Activated naive CD8-positive, alpha-beta T cell treated with anti-CD3 and anti-CD28 coated beads for 36 hours (primary cell): ENCODE data around the gene MRPS27. TPM values are rescaled to one million over a fixed set of nuclear protein-coding genes. Genes with fewer than 3 reads are reported as not detected.

Experiments used
- DNase-seq: peaks from one replicate; pipeline ENCODE4 v3.0.0; 2021
- H3K27ac Mint-ChIP-seq: one replicate; pipeline ENCODE4 v1.8.0; 2022; ENCODE audit warnings: mild to moderate bottlenecking, moderate library complexity, mixed read lengths
- H3K27me3 Mint-ChIP-seq: one replicate; pipeline ENCODE4 v1.8.0; 2022; ENCODE audit warnings: mild to moderate bottlenecking, mixed read lengths
- H3K36me3 Mint-ChIP-seq: one replicate; pipeline ENCODE4 v1.8.0; 2021; ENCODE audit warnings: mild to moderate bottlenecking, mixed read lengths
- H3K4me1 Mint-ChIP-seq: one replicate; pipeline ENCODE4 v1.8.0; 2021; ENCODE audit warnings: mixed read lengths
- H3K4me3 Mint-ChIP-seq: one replicate; pipeline ENCODE4 v1.8.0; 2022; ENCODE audit warnings: mild to moderate bottlenecking, moderate library complexity, mixed read lengths
- H3K9me3 Mint-ChIP-seq: one replicate; pipeline ENCODE4 v1.8.0; 2022; ENCODE audit warnings: mixed read lengths
- total RNA-seq, 2 experiments: library from RNA; stranded (reverse); gene quantifications; one replicate each; pipeline ENCODE4 v1.2.3, GENCODE V29; 2021

MRPS27 gene
- total RNA-seq, 2 experiments from 2014 or later = 102 TPM

DNA sequence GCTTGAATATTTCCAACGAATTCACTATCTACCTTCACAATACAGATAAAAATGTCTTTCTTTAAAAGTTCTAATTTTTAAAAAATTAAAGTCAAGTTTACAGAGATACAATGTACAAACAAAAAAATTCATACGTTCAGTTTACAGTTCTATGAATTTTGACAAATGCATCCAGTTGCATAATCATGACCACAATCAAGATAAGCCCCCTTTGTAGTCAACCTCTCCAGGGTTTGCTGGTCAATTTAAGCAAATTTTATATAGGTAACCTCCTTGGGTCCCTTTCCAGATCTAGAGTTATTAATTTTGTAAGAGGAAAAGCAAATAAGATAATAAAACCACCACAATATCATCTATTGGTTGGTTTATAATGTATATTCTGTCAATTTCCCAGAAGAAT is 76.3 kb downstream of the MRPS27 start:
- Mint-ChIP-seq H3K27ac (no peak overlapping the region), H3K36me3 (peaks cover 23% of the 10 kb centered on the region), H3K9me3 (no peaks in the 10 kb centered on the region), H3K4me3 (no peak overlapping the region), H3K4me1 (peaks cover 24% of the 10 kb centered on the region), H3K27me3 (no peaks in the 10 kb centered on the region)
- no peak for DNase-seq

DNA sequence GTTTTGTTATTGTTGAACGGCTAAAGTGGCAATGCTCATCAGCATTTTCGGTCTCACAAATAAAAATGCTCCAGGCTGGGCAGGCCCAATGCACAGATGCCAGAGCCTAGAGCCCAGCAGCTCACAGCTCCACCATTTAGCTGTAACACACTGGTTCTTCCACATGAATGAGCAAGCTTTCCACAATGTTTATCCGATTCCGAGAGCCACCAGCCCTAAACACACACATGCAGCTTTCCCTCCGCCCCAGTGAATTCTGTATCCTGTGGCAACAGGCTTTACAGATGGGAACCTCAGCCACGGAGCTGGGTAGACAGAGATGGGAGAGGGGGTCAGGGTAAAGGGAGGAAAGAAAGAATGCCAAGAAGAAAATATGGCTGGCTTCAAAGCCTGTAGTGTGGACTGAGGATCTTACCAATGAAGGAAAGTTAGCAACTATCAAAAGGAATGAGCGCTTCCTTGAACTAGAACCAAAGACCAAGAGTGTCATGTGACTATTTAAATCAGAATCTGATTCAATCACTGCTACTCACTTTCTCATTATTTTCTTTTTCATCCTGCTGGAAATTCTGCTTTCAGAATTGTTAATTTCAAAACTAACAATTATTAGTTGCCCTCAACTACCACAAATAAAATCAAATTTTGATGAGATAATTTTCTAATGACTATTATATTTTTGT is 77.1 kb downstream of the MRPS27 start:
- H3K4me1 Mint-ChIP-seq = peaks cover 24% of the 10 kb centered on the region
- no peaks in the 10 kb centered on the region for H3K27me3 Mint-ChIP-seq
- no peak overlapping the region for H3K27ac Mint-ChIP-seq
- DNase-seq = no peak
- no peaks in the 10 kb centered on the region for H3K9me3 Mint-ChIP-seq
- H3K36me3 Mint-ChIP-seq = peaks cover 30% of the 10 kb centered on the region
- no peak overlapping the region for H3K4me3 Mint-ChIP-seq

DNA sequence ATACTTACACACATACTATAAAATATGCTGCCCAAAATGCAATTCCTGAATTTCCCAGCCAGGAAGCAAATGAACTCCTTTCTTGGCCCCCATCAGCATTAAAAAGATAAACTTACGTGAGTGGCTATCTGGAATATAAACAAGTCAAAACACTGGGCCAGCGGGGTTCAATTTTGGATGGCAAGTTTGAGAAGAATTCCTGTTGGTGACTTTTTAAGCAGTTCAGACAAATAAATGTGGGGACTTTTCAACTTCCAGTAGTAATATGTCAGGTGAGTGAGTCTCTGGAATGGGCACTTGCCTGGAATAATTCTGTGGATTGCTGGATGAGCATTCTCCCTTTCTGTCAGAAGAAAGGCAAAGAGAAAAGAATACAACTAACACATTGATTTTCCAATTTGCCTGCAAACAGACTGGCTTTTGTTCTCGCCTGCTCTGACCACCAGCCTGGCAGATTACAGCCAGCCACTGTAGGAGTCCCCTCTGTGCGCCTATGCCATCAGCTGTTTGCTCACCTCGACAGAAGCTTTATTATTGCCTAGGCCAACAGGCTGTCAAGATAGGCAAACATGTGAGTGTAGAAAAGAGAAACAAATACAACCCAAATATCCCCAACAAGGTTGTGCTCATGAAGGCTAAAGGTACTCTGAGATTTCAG is 78.6 kb downstream of the MRPS27 start:
- no peak for DNase-seq
- Mint-ChIP-seq H3K36me3 (peaks cover 35% of the 10 kb centered on the region), H3K9me3 (no peaks in the 10 kb centered on the region), H3K4me3 (no peak overlapping the region), H3K27me3 (no peaks in the 10 kb centered on the region), H3K4me1 (peaks cover 22% of the 10 kb centered on the region), H3K27ac (no peak overlapping the region)

DNA sequence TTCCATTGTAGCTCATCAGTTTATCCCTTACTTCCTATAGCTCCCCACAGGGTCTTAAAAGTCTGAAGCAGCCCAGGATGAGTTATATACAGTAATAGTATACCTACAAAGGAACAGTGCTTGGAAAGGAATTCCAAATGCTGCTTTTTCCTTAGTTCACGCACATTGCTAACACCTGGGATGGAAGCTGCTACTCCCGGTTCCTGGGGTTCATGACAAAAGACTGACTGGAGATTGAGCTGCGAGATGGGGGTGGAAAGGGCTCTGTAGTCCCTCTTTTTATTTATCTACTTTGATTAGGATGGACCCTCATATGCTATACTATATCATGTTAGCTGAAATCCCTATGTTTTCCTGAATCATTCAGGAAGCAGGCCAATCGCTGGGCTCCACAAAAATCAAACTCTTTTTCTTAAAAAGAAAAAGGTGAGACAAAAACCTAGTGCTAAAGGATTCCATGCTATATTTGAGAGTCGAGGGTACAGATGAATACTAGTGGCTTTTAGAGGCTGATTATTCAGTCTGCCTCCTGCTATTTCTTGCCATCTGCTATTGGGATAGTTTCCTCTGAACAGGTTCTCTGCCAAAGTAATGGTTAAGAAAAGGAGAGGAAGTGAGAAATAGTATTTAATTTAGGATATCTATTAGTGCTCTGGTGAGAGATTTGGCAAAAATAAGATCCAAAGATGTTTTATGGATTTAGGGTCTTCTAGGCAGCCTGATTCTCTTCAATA is 81.2 kb downstream of the MRPS27 start:
- H3K27ac Mint-ChIP-seq = no peak overlapping the region
- H3K4me1 Mint-ChIP-seq = peaks cover 28% of the 10 kb centered on the region
- no peaks in the 10 kb centered on the region for H3K9me3 Mint-ChIP-seq
- peaks cover 51% of the 10 kb centered on the region for H3K36me3 Mint-ChIP-seq
- no peak overlapping the region for H3K4me3 Mint-ChIP-seq
- H3K27me3 Mint-ChIP-seq = no peaks in the 10 kb centered on the region
- DNase-seq = no peak

DNA sequence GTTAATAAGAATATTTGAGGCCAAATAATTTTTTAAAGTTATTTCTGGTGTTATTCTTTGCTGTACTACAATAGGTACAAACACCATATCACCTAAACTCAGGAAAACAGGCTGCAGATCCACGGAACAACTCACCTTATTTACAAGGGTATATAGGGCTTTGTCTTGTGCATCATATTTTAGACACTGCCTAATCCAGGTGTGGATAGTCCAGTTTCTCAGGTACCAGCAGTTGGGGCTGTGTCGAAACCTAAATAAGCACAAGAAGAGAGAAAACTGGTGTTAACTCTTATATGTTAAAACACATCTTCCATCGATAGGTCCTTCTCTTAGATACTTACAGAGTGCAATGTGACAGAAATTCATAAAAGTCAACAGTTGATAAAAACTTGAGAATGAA is 82.2 kb downstream of the MRPS27 start:
- Mint-ChIP-seq H3K27ac (no peak overlapping the region), H3K4me3 (no peak overlapping the region), H3K4me1 (peaks cover 33% of the 10 kb centered on the region), H3K27me3 (no peaks in the 10 kb centered on the region), H3K36me3 (peaks cover 54% of the 10 kb centered on the region), H3K9me3 (no peaks in the 10 kb centered on the region)
- no peak for DNase-seq

DNA sequence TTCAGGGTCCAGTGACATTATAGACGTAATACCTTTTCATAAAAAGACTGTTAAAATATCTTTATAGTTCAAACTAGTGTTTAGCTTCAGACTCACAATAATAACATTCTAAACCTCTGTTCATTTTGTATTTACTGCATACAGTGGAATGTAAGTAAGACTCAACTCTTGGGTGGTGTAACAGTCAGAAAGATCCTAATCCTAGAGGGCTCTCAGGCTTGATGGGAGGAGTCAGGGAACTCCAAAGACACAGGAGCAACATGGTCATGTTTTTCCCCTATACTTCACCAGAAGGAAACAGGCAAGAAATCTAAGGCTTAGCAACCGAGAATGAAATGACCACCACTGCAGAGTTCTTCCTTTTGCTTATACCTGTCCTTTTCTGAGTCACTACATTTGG is 82.6 kb downstream of the MRPS27 start:
- H3K27me3 Mint-ChIP-seq = no peaks in the 10 kb centered on the region
- no peak overlapping the region for H3K4me3 Mint-ChIP-seq
- H3K9me3 Mint-ChIP-seq = no peaks in the 10 kb centered on the region
- no peak for DNase-seq
- peaks cover 58% of the 10 kb centered on the region for H3K36me3 Mint-ChIP-seq
- no peak overlapping the region for H3K27ac Mint-ChIP-seq
- peaks cover 38% of the 10 kb centered on the region for H3K4me1 Mint-ChIP-seq

DNA sequence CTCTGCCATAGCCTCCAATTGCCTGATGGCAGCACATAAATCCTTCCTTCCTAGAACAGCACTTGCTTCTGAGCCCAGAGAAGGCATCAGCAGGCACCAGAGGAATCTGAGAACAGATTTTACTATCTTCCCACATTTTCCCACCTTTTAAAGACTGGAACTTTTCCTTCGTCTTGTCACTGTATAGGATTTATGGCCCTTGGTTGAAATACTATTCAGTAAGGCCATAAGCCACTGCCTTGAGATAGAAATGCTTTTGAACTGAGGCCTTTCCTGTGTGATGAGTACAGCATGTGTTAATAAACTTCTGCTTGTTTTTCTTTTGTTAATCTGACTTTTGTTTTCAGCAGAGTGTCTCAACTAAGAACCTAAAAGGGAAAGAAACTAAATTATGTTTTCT is 84.3 kb downstream of the MRPS27 start:
- no peaks in the 10 kb centered on the region for H3K9me3 Mint-ChIP-seq
- H3K4me3 Mint-ChIP-seq = no peak overlapping the region
- no peak for DNase-seq
- H3K36me3 Mint-ChIP-seq = peaks cover 58% of the 10 kb centered on the region
- H3K27ac Mint-ChIP-seq = no peak overlapping the region
- no peaks in the 10 kb centered on the region for H3K27me3 Mint-ChIP-seq
- peaks cover 43% of the 10 kb centered on the region for H3K4me1 Mint-ChIP-seq

DNA sequence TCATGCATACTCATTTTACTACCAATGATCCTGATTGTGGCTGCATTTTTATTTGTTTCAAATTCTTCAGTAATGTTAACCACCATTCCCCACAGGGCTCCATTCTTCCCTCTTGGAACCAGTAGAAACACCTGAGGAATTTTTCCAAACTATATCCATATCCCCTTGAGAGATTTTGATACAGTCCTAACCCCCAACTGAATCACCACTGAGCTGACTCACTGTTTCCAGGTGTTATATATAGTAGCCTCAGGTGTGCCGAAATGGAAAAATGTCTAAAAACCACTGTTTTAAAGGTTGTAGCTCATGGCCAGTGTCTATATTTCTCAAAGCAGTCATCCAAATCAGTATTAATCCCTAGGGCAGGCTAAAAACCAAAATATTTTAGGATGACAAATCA is 85.2 kb downstream of the MRPS27 start:
- no peak for DNase-seq
- Mint-ChIP-seq H3K27ac (peak overlapping the region; percentile 20), H3K36me3 (peaks cover 65% of the 10 kb centered on the region), H3K4me1 (peaks cover 47% of the 10 kb centered on the region), H3K4me3 (no peak overlapping the region), H3K9me3 (no peaks in the 10 kb centered on the region), H3K27me3 (no peaks in the 10 kb centered on the region)

DNA sequence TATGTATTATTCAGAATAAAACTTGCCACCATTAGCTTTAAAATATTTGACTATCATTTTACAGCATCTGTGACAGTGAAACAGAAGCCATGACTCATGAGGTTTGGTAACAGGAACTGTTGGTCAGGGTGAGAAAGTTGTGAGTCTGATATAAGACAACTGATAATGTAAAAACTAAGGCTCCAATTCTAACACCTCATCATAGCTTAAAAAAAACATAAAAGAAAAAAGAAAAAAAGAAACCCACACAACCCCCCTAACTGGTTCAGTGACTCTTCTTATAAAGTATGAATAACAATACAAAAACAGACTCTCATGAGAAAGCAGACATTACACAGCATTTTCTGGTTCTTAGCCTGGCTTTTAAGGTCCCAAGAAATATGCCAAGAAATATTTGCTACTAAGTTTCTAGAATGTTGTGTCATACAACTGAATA is 85.8 kb downstream of the MRPS27 start:
- H3K9me3 Mint-ChIP-seq = no peaks in the 10 kb centered on the region
- H3K36me3 Mint-ChIP-seq = peaks cover 64% of the 10 kb centered on the region
- H3K27ac Mint-ChIP-seq = peak overlapping the region; percentile 20
- DNase-seq = no peak
- no peaks in the 10 kb centered on the region for H3K27me3 Mint-ChIP-seq
- H3K4me3 Mint-ChIP-seq = no peak overlapping the region
- H3K4me1 Mint-ChIP-seq = peaks cover 47% of the 10 kb centered on the region

DNA sequence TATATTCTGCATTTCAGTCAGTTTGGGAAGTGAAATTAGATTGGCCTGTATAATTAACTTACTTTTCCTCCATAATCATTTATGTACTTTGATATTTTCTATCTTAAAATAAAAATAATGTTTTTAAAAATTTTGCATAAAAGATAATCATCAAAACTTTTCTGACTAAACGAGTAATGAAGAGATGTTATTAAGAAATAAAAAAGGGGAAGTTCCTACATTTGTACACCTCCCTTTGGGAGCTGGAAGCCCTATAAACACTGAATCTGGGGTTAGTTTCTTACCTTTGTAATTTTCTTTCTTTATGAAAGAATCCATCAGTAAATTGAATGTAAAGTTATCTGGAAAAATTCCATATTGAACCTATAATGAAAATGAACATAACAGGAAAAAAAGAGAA is 86.2 kb downstream of the MRPS27 start:
- Mint-ChIP-seq H3K4me3 (no peak overlapping the region), H3K9me3 (no peaks in the 10 kb centered on the region), H3K4me1 (peaks cover 47% of the 10 kb centered on the region), H3K36me3 (peaks cover 63% of the 10 kb centered on the region), H3K27ac (peak overlapping the region; percentile 20), H3K27me3 (no peaks in the 10 kb centered on the region)
- no peak for DNase-seq

DNA sequence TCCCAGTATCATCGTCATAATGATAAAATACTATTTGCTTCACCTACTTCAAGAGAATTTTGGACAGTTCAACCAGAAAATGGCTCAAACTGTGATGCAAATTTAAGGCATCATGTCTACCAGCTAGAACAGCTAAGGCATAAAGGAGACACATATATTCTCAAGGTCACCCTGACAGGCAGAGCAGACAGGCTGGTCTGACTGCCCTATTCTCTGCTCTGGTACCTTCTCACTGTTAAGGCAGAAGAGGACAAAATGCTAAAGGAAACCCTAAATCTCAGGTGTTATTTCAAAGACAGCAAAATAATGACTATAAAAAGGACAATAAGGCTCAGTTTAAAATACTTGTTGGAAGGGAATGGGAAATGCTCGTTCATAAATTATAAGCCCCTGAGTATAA is 87.2 kb downstream of the MRPS27 start:
- H3K36me3 Mint-ChIP-seq = peaks cover 54% of the 10 kb centered on the region
- H3K4me3 Mint-ChIP-seq = no peak overlapping the region
- DNase-seq = no peak
- peaks cover 47% of the 10 kb centered on the region for H3K4me1 Mint-ChIP-seq
- H3K27me3 Mint-ChIP-seq = no peaks in the 10 kb centered on the region
- H3K9me3 Mint-ChIP-seq = no peaks in the 10 kb centered on the region
- peak overlapping the region; percentile 42 for H3K27ac Mint-ChIP-seq

DNA sequence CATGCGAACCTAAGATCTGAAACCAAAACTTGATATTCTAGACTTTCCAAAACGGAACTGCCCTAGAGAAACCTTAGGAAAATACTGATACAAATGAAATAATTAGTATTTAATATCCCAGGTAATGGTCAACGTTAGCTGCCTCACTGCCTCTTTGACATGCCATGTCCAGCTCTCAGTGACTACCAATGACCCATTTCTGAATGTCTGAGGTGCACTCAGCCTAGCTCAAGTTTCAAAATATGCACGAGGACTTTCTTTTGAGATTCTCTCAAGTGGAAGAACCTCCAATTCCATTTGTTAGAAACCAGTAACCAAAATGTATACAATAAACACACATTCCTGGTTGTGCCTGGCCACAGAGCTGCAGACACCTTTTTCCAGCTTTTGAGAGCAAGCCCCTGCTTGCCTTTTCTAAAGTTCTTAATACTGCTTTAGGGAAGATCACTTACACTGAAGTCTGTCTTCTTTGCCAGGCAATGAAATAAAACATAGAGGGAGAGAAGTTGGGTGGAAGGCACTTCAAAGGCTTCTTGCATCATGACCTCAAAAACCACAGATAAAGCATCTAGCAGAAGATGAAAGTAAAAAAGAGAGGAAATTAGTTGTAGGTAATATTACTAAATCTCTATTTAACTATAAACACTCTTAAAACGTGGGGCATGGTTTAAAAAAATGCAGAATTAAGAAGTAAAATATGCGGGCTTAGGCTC is 87.9 kb downstream of the MRPS27 start:
- Mint-ChIP-seq H3K27ac (peak overlapping the region; percentile 42), H3K4me1 (peaks cover 46% of the 10 kb centered on the region), H3K27me3 (no peaks in the 10 kb centered on the region), H3K9me3 (no peaks in the 10 kb centered on the region), H3K36me3 (peaks cover 52% of the 10 kb centered on the region), H3K4me3 (no peak overlapping the region)
- no peak for DNase-seq

DNA sequence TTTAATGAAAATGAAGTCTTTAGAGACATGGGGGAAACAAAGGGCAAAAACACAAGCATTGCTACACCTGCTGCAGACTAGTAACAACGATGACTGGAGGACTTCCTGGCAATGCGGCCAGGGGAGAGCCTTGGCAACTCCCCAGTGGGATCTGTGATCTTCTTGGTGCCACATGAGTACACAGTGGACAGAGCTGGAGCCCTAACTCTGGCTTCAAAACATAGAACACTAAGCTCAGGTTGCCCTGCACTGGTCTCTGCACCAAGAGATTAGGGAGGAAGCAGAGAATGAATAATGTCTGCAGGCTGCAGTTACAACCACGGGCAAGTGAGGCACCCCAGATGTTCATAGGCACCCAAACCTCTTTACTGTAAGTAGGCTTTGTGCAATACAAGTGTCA is 91.1 kb downstream of the MRPS27 start:
- Mint-ChIP-seq H3K4me1 (peaks cover 21% of the 10 kb centered on the region), H3K36me3 (peaks cover 42% of the 10 kb centered on the region), H3K9me3 (no peaks in the 10 kb centered on the region), H3K27me3 (no peaks in the 10 kb centered on the region), H3K4me3 (no peak overlapping the region), H3K27ac (no peak overlapping the region)
- no peak for DNase-seq

DNA sequence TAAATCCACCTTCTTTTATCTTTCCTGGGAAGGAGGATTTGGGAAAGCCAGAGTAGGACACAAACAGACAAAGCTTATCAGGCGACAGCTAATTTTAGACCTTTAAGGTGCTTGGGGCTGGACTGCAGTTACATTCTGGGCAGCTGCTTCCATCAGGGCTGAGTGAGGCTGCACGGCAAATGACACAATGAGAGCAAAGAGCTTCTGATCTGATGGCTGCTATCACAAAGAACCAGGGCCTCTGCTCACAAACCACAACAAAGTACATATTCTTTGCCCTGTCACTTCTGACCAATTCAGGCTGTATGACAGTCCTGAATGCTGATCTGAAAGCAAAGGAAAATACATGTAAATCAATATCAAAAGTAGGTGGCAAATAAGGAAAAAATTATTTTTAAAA is 93.1 kb downstream of the MRPS27 start:
- peaks cover 6% of the 10 kb centered on the region for H3K4me1 Mint-ChIP-seq
- no peak overlapping the region for H3K4me3 Mint-ChIP-seq
- H3K9me3 Mint-ChIP-seq = no peaks in the 10 kb centered on the region
- no peak overlapping the region for H3K27ac Mint-ChIP-seq
- H3K27me3 Mint-ChIP-seq = no peaks in the 10 kb centered on the region
- no peak for DNase-seq
- peaks cover 35% of the 10 kb centered on the region for H3K36me3 Mint-ChIP-seq

DNA sequence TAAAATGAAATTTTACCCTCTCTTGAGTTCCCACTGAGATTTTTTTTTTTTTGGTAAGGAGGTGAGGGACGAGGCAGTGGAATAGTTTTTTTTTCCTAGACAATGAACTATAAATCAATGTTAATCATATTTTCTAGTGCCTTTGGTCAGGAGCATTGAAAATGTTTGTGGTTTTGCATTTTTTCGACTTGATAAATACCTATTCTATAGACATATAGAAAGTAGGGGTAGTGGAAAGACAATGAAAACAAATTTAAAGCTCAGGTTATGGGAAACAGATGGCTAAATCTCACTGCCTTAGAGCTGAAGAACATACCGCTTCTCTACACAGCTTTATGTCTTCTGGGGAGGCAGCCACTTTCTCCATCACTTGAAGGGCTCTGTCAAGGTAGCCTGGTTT is 94.3 kb downstream of the MRPS27 start:
- H3K27ac Mint-ChIP-seq = no peak overlapping the region
- DNase-seq = no peak
- no peaks in the 10 kb centered on the region for H3K9me3 Mint-ChIP-seq
- no peaks in the 10 kb centered on the region for H3K27me3 Mint-ChIP-seq
- peaks cover 6% of the 10 kb centered on the region for H3K4me1 Mint-ChIP-seq
- H3K36me3 Mint-ChIP-seq = peaks cover 28% of the 10 kb centered on the region
- no peak overlapping the region for H3K4me3 Mint-ChIP-seq
